ENCODE measurements around the gene VEZT.

- TF ChIP-seq POLR2A (IDR thresholded peaks at IDR 0.05): no peak
- no peak for TF ChIP-seq CTCF (IDR thresholded peaks at IDR 0.05)
These were observed 22.5 kb upstream of the VEZT start for GRCh38 chr12:95195122-95195521.
